ENCODE data around the gene DZIP1L.

The DZIP1L gene

DNA sequence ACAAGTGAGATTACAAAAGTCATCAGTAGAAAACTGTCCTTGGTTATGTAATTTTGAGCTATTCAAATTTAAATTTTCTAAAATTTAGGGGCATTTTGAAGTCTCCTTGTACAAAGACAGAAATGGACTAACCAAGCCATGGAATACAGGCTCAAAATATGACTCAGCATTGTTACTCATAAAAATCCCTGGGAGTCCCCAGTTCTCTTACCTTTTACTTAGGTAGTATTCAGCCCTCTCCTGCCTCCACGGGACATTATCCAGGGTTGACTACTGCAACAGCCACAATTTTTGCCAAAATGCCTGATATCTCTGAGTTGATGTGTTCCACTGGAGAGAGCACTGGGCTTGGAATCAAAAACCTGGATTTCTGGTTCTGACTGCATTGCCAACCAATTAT, 80.5 kb downstream of the DZIP1L start:
- DNase-seq (ENCODE audit: low spot score) = no peak

- DNase-seq (ENCODE audit: low spot score) = no peak
These were observed 82.2 kb downstream of the DZIP1L start for GRCh38 chr3:138033202-138033691.

DNA sequence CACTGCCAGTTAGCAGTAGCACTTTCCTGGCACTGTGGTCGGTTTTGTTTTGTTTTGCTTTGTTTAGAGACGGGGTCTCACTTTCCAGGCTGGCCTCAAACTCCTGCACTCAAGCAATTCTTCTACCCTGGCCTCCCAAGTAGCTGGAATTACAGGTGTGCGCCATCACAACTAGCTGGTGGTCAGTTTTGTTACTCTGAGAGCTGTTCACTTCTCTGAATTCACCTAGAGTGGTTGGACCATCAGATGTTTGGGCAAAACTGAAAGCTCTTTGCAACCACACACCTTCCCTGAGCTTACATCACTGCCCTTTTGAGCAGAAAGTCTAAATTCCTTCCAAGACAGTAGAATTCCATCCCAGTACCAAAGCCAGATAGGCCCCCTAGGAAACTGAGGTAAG, 82.8 kb downstream of the DZIP1L start:
- no peak for DNase-seq (ENCODE audit: low spot score)

DNA sequence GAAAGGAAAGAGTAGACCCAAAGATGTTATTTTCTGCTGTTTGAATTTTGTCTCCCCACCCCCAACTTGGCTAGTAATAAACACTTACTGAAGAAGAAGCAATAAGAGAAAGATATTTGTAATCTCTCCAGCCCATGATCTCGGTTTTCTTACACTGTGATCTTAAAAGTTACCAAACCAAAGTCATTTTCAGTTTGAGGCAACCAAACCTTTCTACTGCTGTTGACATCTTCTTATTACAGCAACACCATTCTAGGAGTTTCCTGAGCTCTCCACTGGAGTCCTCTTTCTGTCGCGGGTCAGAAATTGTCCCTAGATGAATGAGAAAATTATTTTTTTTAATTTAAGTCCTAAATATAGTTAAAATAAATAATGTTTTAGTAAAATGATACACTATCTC, 83.9 kb downstream of the DZIP1L start:
- DNase-seq (ENCODE audit: low spot score) = no peak

DNA sequence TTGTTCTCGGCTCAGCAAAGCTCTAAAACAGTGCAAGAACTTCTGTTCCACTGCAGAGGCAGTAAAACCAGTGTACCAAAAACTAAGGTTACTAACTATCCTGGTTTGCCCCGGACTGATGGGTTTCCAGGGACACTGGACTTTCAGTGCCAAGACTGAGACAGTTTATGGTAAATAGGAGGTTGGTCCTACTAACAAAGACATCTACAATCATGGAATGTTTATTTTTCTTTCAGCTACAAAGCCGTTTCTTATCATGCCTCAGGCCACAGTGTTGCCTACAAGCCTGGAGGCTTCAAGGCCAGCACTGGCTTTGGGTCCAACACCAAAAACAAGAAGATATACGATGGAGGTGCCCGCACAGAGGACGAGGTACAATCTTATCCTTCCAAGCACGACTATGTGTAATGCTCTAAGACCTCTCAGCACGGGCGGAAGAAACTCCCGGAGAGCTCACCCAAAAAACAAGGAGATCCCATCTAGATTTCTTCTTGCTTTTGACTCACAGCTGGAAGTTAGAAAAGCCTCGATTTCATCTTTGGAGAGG, 84.6 kb downstream of the DZIP1L start:
- DNase-seq (ENCODE audit: low spot score) = no peak

- DNase-seq (ENCODE audit: low spot score) = no peak
These were observed 87.6 kb downstream of the DZIP1L start for GRCh38 chr3:138027821-138028220.

DNA sequence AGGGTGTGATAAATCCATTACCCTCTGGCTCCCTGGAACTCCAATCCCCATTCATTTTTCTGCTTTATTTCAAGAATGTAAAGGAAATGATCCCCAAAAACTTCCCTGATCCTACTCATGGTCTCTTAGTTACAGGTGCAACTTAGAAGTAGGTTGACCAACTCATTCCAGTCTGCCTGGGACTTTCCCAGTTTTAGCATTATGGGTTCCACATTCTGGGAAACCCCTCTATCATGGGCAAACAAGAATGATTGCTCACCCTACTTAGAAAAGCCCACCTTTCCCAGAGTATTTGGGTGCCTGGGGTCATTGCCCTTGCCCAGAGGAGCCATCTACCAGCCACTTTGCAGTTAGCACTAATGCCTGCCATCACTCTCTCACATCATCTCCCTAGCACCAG, 89.9 kb downstream of the DZIP1L start:
- no peak for DNase-seq (ENCODE audit: low spot score)

DNA sequence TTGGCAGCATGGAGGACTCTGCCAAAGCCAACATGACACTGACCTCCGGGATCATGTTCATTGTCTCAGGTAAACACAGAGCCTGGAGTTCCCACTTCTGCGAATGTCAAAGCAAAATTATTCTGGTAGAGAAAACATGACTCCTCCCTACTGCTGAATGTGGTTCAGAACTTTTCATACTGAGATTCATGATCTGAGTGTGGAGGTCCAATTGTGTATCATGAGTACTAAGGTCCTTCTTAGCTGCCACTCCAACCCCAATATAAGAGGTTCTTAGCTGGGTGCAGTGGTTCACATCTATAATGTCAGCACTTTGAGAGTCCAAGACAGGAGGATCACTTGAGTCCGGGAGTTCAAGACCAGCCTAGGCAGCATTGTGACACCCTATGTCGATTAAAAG, 91.7 kb downstream of the DZIP1L start:
- no peak for DNase-seq (ENCODE audit: low spot score)

DNA sequence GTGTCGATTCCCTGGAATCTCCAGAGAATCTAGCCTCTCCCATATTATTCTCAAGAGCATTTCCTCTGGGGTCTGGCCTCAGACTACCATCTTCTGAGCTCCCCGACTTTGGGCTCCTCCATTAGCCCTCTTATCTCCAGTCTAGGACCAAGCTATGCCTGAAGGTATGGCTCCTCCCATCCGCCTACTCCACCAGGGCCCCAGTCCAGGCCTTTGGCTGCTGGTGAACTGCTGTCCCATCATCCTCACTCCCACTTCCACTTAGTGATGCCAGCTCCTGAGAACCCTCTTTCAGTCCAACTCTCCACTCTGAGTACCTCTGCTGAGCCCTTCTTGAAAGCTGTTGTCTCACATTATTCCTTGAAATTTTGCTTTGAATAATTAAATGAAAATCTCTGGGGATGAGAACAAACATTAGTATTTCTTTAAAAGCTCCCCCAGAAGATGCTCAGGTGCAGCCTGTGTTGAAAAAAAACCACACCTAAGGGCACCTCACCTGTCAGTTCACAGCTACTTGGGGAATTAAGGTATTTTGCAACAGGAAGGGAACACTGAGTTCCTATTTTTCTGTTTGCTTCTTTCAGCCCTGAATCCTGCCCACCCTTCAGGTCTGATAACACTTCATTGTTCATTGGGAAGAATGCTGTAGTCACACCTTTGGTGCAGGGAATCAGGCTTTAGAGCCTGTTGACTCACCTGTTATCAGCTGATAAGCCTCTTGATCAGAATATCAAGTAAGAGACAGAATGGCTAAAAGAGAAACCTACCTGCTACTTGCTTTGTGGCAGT, 95.9 kb downstream of the DZIP1L start:
- no peak for DNase-seq (ENCODE audit: low spot score)

- no peak for DNase-seq (ENCODE audit: low spot score)
These were observed 99.3 kb downstream of the DZIP1L start for GRCh38 chr3:138016065-138016464.

DNA sequence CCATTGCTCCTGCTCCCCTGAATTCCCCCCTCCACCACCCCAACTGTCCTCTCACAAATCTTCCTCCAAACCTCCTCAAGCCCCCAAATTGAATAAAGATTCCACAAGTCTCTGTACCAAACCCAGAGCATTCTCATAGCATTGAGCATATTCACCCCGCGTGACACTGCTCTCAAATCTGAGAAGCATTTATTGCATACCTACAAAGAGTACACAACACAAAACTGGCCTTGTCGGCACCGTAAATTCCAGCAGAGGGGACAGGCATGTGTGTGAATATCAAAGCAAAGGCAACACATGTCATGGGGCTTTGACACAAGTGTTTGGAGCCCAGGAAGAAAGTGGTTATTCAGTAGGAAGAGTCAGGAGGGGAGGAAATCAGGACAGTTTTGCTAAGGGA, 102.9 kb downstream of the DZIP1L start:
- no peak for DNase-seq (ENCODE audit: low spot score)

All from hepatic stellate cell (primary cell).